GM19043 (cell line): ENCODE data around the gene MSRB1.

Source experiments
- ATAC-seq: cut with Tn5 transposase; IDR thresholded peaks from one replicate; pipeline ENCODE4 v1.9.1; 2021; ENCODE audit warnings: low read depth; ENCODE audit not compliant: unreplicated experiment

MSRB1 gene

GRCh38 chr16:1979271-1980029 is 36.5 kb upstream of the MSRB1 start:
- ATAC-seq: no peak

GRCh38 chr16:1978476-1979120 is 35.6 kb upstream of the MSRB1 start:
- no peak for ATAC-seq

GRCh38 chr16:1977875-1978268 is 34.9 kb upstream of the MSRB1 start:
- ATAC-seq: no peak

- no peak for ATAC-seq
Observed at GRCh38 chr16:1976951-1977874, 34.2 kb upstream of the MSRB1 start.

- no peak for ATAC-seq
Observed at GRCh38 chr16:1976216-1976520, 33.2 kb upstream of the MSRB1 start.

- ATAC-seq: no peak
Observed at GRCh38 chr16:1975432-1976215, 32.6 kb upstream of the MSRB1 start.

GRCh38 chr16:1974157-1975070 is 31.4 kb upstream of the MSRB1 start:
- no peak for ATAC-seq

GRCh38 chr16:1973461-1974156 is 30.6 kb upstream of the MSRB1 start:
- ATAC-seq: no peak

GRCh38 chr16:1972490-1972877 is 29.5 kb upstream of the MSRB1 start:
- ATAC-seq: no peak

GRCh38 chr16:1971796-1972489 is 28.9 kb upstream of the MSRB1 start, which contains the start of gene TBL3:
Gene TBL3, plus strand, starts transcription at chr16:1972053. Its CDS starts 112 bp downstream, at chr16:1972165.
- ATAC-seq: peak; percentile 76

- no peak for ATAC-seq
Observed at GRCh38 chr16:1968146-1968953, 25.4 kb upstream of the MSRB1 start.

GRCh38 chr16:1966460-1966859 is 23.5 kb upstream of the MSRB1 start, which contains the start of gene RNF151:
Gene RNF151, plus strand, starts transcription at chr16:1966856. Its CDS starts 26 bp downstream, at chr16:1966882.
- ATAC-seq: no peak

GRCh38 chr16:1965396-1966001 is 22.5 kb upstream of the MSRB1 start:
- ATAC-seq: no peak

- peak; percentile 76 for ATAC-seq
Observed at GRCh38 chr16:1964506-1965395, 21.8 kb upstream of the MSRB1 start, which contains the start of gene RPS2. Gene RPS2, minus strand, starts transcription at chr16:1964826. Its CDS starts 201 bp downstream, at chr16:1964625.

- ATAC-seq: peak; percentile 4
Observed at GRCh38 chr16:1963806-1964505, 21.0 kb upstream of the MSRB1 start.
